ENCODE results near the gene WFDC6. TPM values are rescaled to one million over a fixed set of nuclear protein-coding genes. Genes with fewer than 3 reads are reported as not detected.

The WFDC6 gene
- total RNA-seq, 1 donor = not detected

GRCh38 chr20:45523821-45524220 lies 15.5 kb downstream of the WFDC6 start:
- no peak overlapping the region for H3K4me3 ChIP-seq (ENCODE audit: low read depth, low read length)
- DNase-seq (ENCODE audit: low read depth) = no peak
- TF ChIP-seq CTCF (IDR thresholded peaks at IDR 0.05; ENCODE audit: insufficient read depth, low read length) = no peak

GRCh38 chr20:45518282-45518681 lies 21.0 kb downstream of the WFDC6 start:
- no peak overlapping the region for H3K4me3 ChIP-seq (ENCODE audit: low read depth, low read length)
- peak; percentile 1 for DNase-seq (ENCODE audit: low read depth)
- no peak for TF ChIP-seq CTCF (IDR thresholded peaks at IDR 0.05; ENCODE audit: insufficient read depth, low read length)

- TF ChIP-seq CTCF (IDR thresholded peaks at IDR 0.05; ENCODE audit: insufficient read depth, low read length) = no peak
- no peak within 1 kb of the TSS for H3K4me3 ChIP-seq (ENCODE audit: low read depth, low read length)
- no peak for DNase-seq (ENCODE audit: low read depth)
Measured at GRCh38 chr20:45515147-45515913, 24.0 kb downstream of the WFDC6 start, which contains the start of gene SPINT3. TSS of gene SPINT3 (minus strand) at chr20:45515622. CDS start at chr20:45515608, 14 bp downstream.

- peak; percentile 28 for DNase-seq (ENCODE audit: low read depth)
- no peak for TF ChIP-seq CTCF (IDR thresholded peaks at IDR 0.05; ENCODE audit: insufficient read depth, low read length)
- no peak overlapping the region for H3K4me3 ChIP-seq (ENCODE audit: low read depth, low read length)
Measured at GRCh38 chr20:45510242-45510862, 28.9 kb downstream of the WFDC6 start.

- H3K4me3 ChIP-seq (ENCODE audit: low read depth, low read length) = no peak overlapping the region
- no peak for TF ChIP-seq CTCF (IDR thresholded peaks at IDR 0.05; ENCODE audit: insufficient read depth, low read length)
- DNase-seq (ENCODE audit: low read depth) = no peak
Measured at GRCh38 chr20:45509091-45509490, 30.2 kb downstream of the WFDC6 start.

- TF ChIP-seq CTCF (IDR thresholded peaks at IDR 0.05; ENCODE audit: insufficient read depth, low read length) = no peak
- no peak overlapping the region for H3K4me3 ChIP-seq (ENCODE audit: low read depth, low read length)
- no peak for DNase-seq (ENCODE audit: low read depth)
Measured at GRCh38 chr20:45508068-45508886, 31.0 kb downstream of the WFDC6 start.
